Trophoblast cell (in vitro differentiated cells and primary cell): Measurements from ENCODE around the gene GPATCH1.

Source experiments
- DNase-seq, 2 donors: peaks; one replicate each; pipeline ENCODE4 v3.0.0-alpha.2; 2016
- H2AFZ ChIP-seq: 2 replicates; pipeline ENCODE4 v1.6.1; 2013; ENCODE audit warnings: low read length, moderate library complexity, mild to moderate bottlenecking; ENCODE audit not compliant: insufficient read depth, poor library complexity
- H2AK5ac ChIP-seq: 2 replicates; pipeline ENCODE4 v1.6.1; 2013; ENCODE audit warnings: mild to moderate bottlenecking, low read length
- H2BK120ac ChIP-seq: 2 replicates; pipeline ENCODE4 v1.6.1; 2013; ENCODE audit warnings: low read length, mild to moderate bottlenecking, moderate library complexity; ENCODE audit not compliant: insufficient read depth, poor library complexity
- H2BK12ac ChIP-seq: 2 replicates; pipeline ENCODE4 v1.6.1; 2013; ENCODE audit warnings: mild to moderate bottlenecking, low read length, moderate library complexity
- H2BK5ac ChIP-seq: 2 replicates; pipeline ENCODE4 v1.6.1; 2013; ENCODE audit warnings: low read length, low read depth, moderate library complexity, mild to moderate bottlenecking; ENCODE audit not compliant: poor library complexity
- H3K14ac ChIP-seq: 2 replicates; pipeline ENCODE4 v1.6.1; 2013; ENCODE audit warnings: mild to moderate bottlenecking, low read length
- H3K18ac ChIP-seq: 2 replicates; pipeline ENCODE4 v1.6.1; 2013; ENCODE audit warnings: mild to moderate bottlenecking, low read length
- H3K23ac ChIP-seq: 2 replicates; pipeline ENCODE4 v1.6.1; 2013; ENCODE audit warnings: low read length
- H3K27ac ChIP-seq: 2 replicates; pipeline ENCODE4 v1.5.1; 2013; ENCODE audit warnings: low read depth, mild to moderate bottlenecking, inconsistent platforms, low read length, moderate library complexity
- H3K27me3 ChIP-seq: 2 replicates; pipeline ENCODE4 v1.6.1; 2013; ENCODE audit warnings: inconsistent platforms, mild to moderate bottlenecking, low read length, moderate library complexity; ENCODE audit not compliant: insufficient read depth
- H3K36me3 ChIP-seq, 2 experiments: 1 replicate in 1 of 2; 2 replicates in 1 of 2; pipeline ENCODE4 v1.6.1; 2013; ENCODE audit warnings: low read length in 2 of 2, mild to moderate bottlenecking in 2 of 2, moderate library complexity in 1 of 2; ENCODE audit not compliant: insufficient read depth in 2 of 2, control insufficient read depth in 1 of 2
- H3K4ac ChIP-seq: 2 replicates; pipeline ENCODE4 v1.6.1; 2013; ENCODE audit warnings: low read depth, mild to moderate bottlenecking, low read length, moderate library complexity
- H3K4me1 ChIP-seq, 2 experiments: 1 replicate in 1 of 2; 2 replicates in 1 of 2; pipeline ENCODE4 v1.6.1; 2013; ENCODE audit warnings: low read length in 2 of 2, mild to moderate bottlenecking in 2 of 2, moderate library complexity in 1 of 2; ENCODE audit not compliant: insufficient read depth in 2 of 2, control insufficient read depth in 1 of 2
- H3K4me2 ChIP-seq: 2 replicates; pipeline ENCODE4 v1.6.1; 2013; ENCODE audit warnings: inconsistent platforms, mild to moderate bottlenecking, low read length, moderate library complexity
- H3K4me3 ChIP-seq: 2 replicates; pipeline ENCODE4 v1.5.1; 2013; ENCODE audit warnings: mild to moderate bottlenecking, low read depth, low read length, inconsistent platforms
- H3K79me1 ChIP-seq: one replicate; pipeline ENCODE4 v1.6.1; 2013; ENCODE audit warnings: low read length
- H3K79me2 ChIP-seq: 2 replicates; pipeline ENCODE4 v1.6.1; 2013; ENCODE audit warnings: low read length, mild to moderate bottlenecking; ENCODE audit not compliant: control insufficient read depth, insufficient read depth, poor library complexity
- H3K9ac ChIP-seq: 2 replicates; pipeline ENCODE4 v1.6.1; 2013; ENCODE audit warnings: mild to moderate bottlenecking, low read length
- H3K9me3 ChIP-seq: 2 replicates; pipeline ENCODE4 v1.6.1; 2013; ENCODE audit warnings: low read depth, mild to moderate bottlenecking, control low read depth, inconsistent platforms, low read length; ENCODE audit not compliant: insufficient read depth
- H4K12ac ChIP-seq: 2 replicates; pipeline ENCODE4 v1.6.1; 2013; ENCODE audit warnings: low read depth, mild to moderate bottlenecking, low read length, moderate library complexity
- H4K8ac ChIP-seq: 2 replicates; pipeline ENCODE4 v1.6.1; 2013; ENCODE audit warnings: low read depth, mild to moderate bottlenecking, low read length, moderate library complexity
- H4K91ac ChIP-seq: one replicate; pipeline ENCODE4 v1.6.1; 2013; ENCODE audit warnings: low read depth, mild to moderate bottlenecking, low read length, moderate library complexity
- WGBS: extraction: QIAGEN DNeasy Blood & Tissue Kit; methylation state at CpG from one replicate; pipeline ENCODE4 v1.1.7; 2013; ENCODE audit warnings: missing lambda C conversion rate; ENCODE audit not compliant: insufficient read length, insufficient coverage; ENCODE audit errors: extremely low coverage; 5-methylcytosine and 5-hydroxymethylcytosine counted together

The GPATCH1 gene

DNA sequence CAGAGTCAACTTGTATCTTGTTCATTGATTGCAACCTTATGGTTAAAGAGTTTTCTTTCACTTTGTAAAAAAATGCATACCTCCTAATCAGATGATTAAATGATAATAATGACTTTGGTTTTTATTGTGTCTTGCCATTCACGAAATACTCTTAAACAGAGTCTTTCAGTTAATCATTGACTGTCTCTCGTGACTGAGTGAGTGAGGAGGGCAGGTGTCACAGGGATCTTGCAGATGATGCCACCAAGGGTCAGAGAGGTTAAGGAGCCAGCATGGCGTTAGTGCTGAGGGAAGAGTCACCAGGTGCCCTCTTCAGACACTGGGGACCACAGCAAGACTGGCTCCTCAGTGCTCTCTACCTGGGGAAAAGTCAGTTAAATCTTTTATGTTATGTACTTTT lies 8.0 kb downstream of the GPATCH1 start:
- peaks cover 2% of the 10 kb centered on the region for H3K9me3 ChIP-seq
- no peaks in the 10 kb centered on the region for H3K79me2 ChIP-seq
- DNase-seq: no peak
- H2BK12ac ChIP-seq: no peak overlapping the region
- H3K79me1 ChIP-seq: no peaks in the 10 kb centered on the region
- H4K8ac ChIP-seq: no peak overlapping the region
- H3K18ac ChIP-seq: no peak overlapping the region
- H3K4me3 ChIP-seq: no peak overlapping the region
- no CpG with 5 or more reads among the region's 3 CpGs for WGBS
- no peak overlapping the region for H3K14ac ChIP-seq
- H2AFZ ChIP-seq: no peak overlapping the region
- no peak overlapping the region for H2AK5ac ChIP-seq
- peaks cover 16 to 27% of the 10 kb centered on the region in 2 experiments for H3K36me3 ChIP-seq
- no peak overlapping the region for H3K4me2 ChIP-seq
- H3K9ac ChIP-seq: no peak overlapping the region
- H4K91ac ChIP-seq: no peak overlapping the region
- no peak overlapping the region for H4K12ac ChIP-seq
- peak overlapping the region; percentile 78 for H3K23ac ChIP-seq
- H2BK5ac ChIP-seq: no peak overlapping the region
- H3K27me3 ChIP-seq: no peaks in the 10 kb centered on the region
- no peak overlapping the region for H3K27ac ChIP-seq
- H3K4me1 ChIP-seq: no peaks in the 10 kb centered on the region
- no peak overlapping the region for H3K4ac ChIP-seq
- H2BK120ac ChIP-seq: no peak overlapping the region

GRCh38 chr19:33090179-33090578 lies 9.2 kb downstream of the GPATCH1 start:
- H3K23ac ChIP-seq: no peak overlapping the region
- H3K4me2 ChIP-seq: no peak overlapping the region
- H2BK120ac ChIP-seq: no peak overlapping the region
- H3K4me1 ChIP-seq: no peaks in the 10 kb centered on the region
- H3K9ac ChIP-seq: peak overlapping the region; percentile 23
- H3K79me1 ChIP-seq: no peaks in the 10 kb centered on the region
- H3K79me2 ChIP-seq: no peaks in the 10 kb centered on the region
- no peak for DNase-seq
- H3K9me3 ChIP-seq: peaks cover 2% of the 10 kb centered on the region
- no peak overlapping the region for H2AFZ ChIP-seq
- no peak overlapping the region for H3K18ac ChIP-seq
- H4K8ac ChIP-seq: no peak overlapping the region
- no peak overlapping the region for H3K4ac ChIP-seq
- H2AK5ac ChIP-seq: no peak overlapping the region
- peaks cover 22 to 36% of the 10 kb centered on the region in 2 experiments for H3K36me3 ChIP-seq
- H3K27ac ChIP-seq: no peak overlapping the region
- H2BK5ac ChIP-seq: no peak overlapping the region
- no peak overlapping the region for H3K14ac ChIP-seq
- H2BK12ac ChIP-seq: no peak overlapping the region
- WGBS: no CpG with 5 or more reads among the region's 3 CpGs
- no peaks in the 10 kb centered on the region for H3K27me3 ChIP-seq
- H3K4me3 ChIP-seq: no peak overlapping the region
- no peak overlapping the region for H4K91ac ChIP-seq
- no peak overlapping the region for H4K12ac ChIP-seq

DNA sequence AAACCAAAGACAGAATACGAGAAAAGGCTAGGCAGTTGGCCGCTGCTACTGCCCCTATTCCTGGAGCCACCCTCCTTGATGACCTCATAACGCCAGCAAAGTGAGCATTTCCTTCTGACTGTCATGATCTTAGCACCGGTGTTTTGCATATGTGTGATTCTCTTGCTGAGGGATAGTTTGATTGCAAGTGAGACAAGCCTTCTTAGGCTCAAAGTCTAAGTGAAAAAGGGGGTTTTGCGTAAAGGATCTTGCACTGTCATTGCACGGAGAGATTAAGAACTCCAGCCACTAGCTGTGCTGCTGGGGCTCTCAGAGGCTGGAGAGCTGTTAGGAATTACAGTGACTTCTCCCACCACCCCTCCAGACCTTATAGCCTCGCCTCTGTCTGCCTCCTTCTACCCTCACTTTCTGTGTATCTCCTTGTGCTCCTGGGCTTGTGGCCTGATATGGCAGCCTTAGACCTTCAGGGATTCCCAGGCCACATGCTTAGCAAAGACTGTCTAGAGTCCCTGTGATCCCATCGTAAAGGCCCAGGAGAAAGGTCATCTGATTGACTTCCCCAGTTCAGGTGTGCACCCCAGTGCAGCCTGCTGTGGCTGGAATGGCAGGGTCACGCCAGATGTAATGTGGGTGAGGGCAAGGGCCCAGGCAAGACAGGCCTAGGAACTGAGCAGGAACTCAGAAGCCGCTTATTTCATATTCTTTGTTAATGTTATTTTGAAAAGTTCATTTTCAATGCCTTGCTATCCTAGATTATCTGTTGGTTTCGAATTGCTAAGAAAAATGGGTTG lies 12.6 kb downstream of the GPATCH1 start:
- H4K8ac ChIP-seq: no peak overlapping the region
- no peak overlapping the region for H3K4me2 ChIP-seq
- H3K23ac ChIP-seq: no peak overlapping the region
- no peak overlapping the region for H2AFZ ChIP-seq
- no peak overlapping the region for H3K18ac ChIP-seq
- H2AK5ac ChIP-seq: no peak overlapping the region
- H3K4me1 ChIP-seq: no peaks in the 10 kb centered on the region
- H3K79me2 ChIP-seq: no peaks in the 10 kb centered on the region
- H3K36me3 ChIP-seq: peaks cover 33 to 51% of the 10 kb centered on the region in 2 experiments
- no peak for DNase-seq
- WGBS: no CpG with 5 or more reads among the region's 11 CpGs
- no peak overlapping the region for H3K4ac ChIP-seq
- no peak overlapping the region for H2BK5ac ChIP-seq
- H4K91ac ChIP-seq: no peak overlapping the region
- no peak overlapping the region for H3K9ac ChIP-seq
- H2BK12ac ChIP-seq: no peak overlapping the region
- H3K27ac ChIP-seq: no peak overlapping the region
- no peak overlapping the region for H3K14ac ChIP-seq
- no peak overlapping the region for H3K4me3 ChIP-seq
- H3K79me1 ChIP-seq: no peaks in the 10 kb centered on the region
- H4K12ac ChIP-seq: no peak overlapping the region
- no peaks in the 10 kb centered on the region for H3K27me3 ChIP-seq
- H3K9me3 ChIP-seq: peaks cover 2% of the 10 kb centered on the region
- no peak overlapping the region for H2BK120ac ChIP-seq

DNA sequence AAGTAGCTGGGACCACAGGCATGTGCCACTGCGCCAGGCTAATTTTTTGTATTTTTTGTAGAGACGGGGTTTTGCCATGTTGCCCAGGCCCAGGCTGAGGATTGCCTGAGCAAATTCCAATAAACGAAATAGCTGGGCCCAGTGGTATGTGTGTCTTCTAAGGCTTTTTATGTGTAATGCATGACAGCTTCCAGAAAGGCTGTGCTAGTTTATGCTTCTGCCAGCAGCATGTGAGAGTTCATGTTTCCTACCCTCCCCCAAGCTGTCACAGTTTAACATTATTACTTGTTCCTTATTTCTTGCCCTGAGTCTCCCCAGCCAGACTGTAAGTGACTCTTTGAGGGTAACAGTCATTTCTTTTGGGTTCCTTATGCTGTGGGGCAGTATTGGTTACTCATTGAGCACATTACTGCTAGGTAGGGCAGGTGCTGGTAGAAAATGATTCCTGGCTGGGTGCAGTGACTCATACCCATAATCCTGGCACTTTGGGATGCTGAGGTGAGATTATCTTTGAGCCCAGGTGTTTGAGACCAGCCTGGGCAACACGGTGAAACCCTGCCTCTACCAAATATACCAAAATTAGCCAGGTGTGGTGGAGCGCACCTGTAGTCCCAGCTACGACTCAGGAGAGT lies 13.6 kb downstream of the GPATCH1 start:
- H4K91ac ChIP-seq: no peak overlapping the region
- no peak overlapping the region for H4K12ac ChIP-seq
- no peak overlapping the region for H2BK120ac ChIP-seq
- H3K4me3 ChIP-seq: no peak overlapping the region
- no peaks in the 10 kb centered on the region for H3K79me2 ChIP-seq
- H3K9ac ChIP-seq: no peak overlapping the region
- no peaks in the 10 kb centered on the region for H3K4me1 ChIP-seq
- H3K9me3 ChIP-seq: no peaks in the 10 kb centered on the region
- H3K27me3 ChIP-seq: no peaks in the 10 kb centered on the region
- DNase-seq: no peak
- H3K23ac ChIP-seq: no peak overlapping the region
- H3K14ac ChIP-seq: no peak overlapping the region
- H3K4ac ChIP-seq: no peak overlapping the region
- H3K18ac ChIP-seq: no peak overlapping the region
- no peak overlapping the region for H2AFZ ChIP-seq
- WGBS: no CpG with 5 or more reads among the region's 6 CpGs
- H2AK5ac ChIP-seq: no peak overlapping the region
- no peak overlapping the region for H3K27ac ChIP-seq
- H3K36me3 ChIP-seq: peaks cover 31 to 47% of the 10 kb centered on the region in 2 experiments
- H2BK12ac ChIP-seq: no peak overlapping the region
- no peak overlapping the region for H3K4me2 ChIP-seq
- H2BK5ac ChIP-seq: no peak overlapping the region
- H4K8ac ChIP-seq: no peak overlapping the region
- no peaks in the 10 kb centered on the region for H3K79me1 ChIP-seq
